ENCODE data around the gene MRPS27. TPM values are rescaled to one million over a fixed set of nuclear protein-coding genes. Genes with fewer than 3 reads are reported as not detected.
A peak's percentile ranks its signal among the peaks of the same experiment; 100 is the strongest.

The MRPS27 gene
- total and polyA plus RNA-seq, 2 donors from 2014 or later: 40.0 to 50.8 TPM

GRCh38 chr5:72245951-72246532, 74.0 kb downstream of the MRPS27 start:
- Histone ChIP-seq H3K27ac (ENCODE audit: low read depth in 2 of 2, low read length in 2 of 2) (no peak overlapping the region), H3K4me1 (ENCODE audit: control insufficient read depth in 2 of 3, insufficient read depth in 2 of 3, low read depth in 1 of 3, low read length in 3 of 3) (peaks cover 0 to 6% (median 3%) of the 10 kb centered on the region in 3 donors), H3K9ac (ENCODE audit: low read length in 3 of 3) (no peak overlapping the region), H3K27me3 (ENCODE audit: control insufficient read depth, insufficient read depth, low read length) (no peaks in the 10 kb centered on the region), H3K9me3 (ENCODE audit: control insufficient read depth in 2 of 3, insufficient read depth in 1 of 3, low read length in 3 of 3) (no peaks in the 10 kb centered on the region), H3K36me3 (ENCODE audit: control insufficient read depth in 2 of 3, insufficient read depth in 3 of 3, low read length in 3 of 3) (no peaks in the 10 kb centered on the region), H3K4me3 (ENCODE audit: low read length in 3 of 3) (no peak overlapping the region)
- intact Hi-C loops (cut with DNase I): no loop called here
- no peak for FAIRE-seq
- TF ChIP-seq, protein P1, sequence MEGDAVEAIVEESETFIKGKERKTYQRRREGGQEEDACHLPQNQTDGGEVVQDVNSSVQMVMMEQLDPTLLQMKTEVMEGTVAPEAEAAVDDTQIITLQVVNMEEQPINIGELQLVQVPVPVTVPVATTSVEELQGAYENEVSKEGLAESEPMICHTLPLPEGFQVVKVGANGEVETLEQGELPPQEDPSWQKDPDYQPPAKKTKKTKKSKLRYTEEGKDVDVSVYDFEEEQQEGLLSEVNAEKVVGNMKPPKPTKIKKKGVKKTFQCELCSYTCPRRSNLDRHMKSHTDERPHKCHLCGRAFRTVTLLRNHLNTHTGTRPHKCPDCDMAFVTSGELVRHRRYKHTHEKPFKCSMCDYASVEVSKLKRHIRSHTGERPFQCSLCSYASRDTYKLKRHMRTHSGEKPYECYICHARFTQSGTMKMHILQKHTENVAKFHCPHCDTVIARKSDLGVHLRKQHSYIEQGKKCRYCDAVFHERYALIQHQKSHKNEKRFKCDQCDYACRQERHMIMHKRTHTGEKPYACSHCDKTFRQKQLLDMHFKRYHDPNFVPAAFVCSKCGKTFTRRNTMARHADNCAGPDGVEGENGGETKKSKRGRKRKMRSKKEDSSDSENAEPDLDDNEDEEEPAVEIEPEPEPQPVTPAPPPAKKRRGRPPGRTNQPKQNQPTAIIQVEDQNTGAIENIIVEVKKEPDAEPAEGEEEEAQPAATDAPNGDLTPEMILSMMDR (IDR thresholded peaks at IDR 0.05; ENCODE audit: borderline replicate concordance, extremely low read depth, insufficient read depth): no peak
- no peak for DNase-seq

- Histone ChIP-seq H3K9ac (ENCODE audit: low read length in 3 of 3) (no peak overlapping the region), H3K36me3 (ENCODE audit: control insufficient read depth in 2 of 3, insufficient read depth in 3 of 3, low read length in 3 of 3) (no peaks in the 10 kb centered on the region), H3K4me3 (ENCODE audit: low read length in 3 of 3) (no peak overlapping the region), H3K27me3 (ENCODE audit: control insufficient read depth, insufficient read depth, low read length) (no peaks in the 10 kb centered on the region), H3K9me3 (ENCODE audit: control insufficient read depth in 2 of 3, insufficient read depth in 1 of 3, low read length in 3 of 3) (no peaks in the 10 kb centered on the region), H3K27ac (ENCODE audit: low read depth in 2 of 2, low read length in 2 of 2) (no peak overlapping the region), H3K4me1 (ENCODE audit: control insufficient read depth in 2 of 3, insufficient read depth in 2 of 3, low read depth in 1 of 3, low read length in 3 of 3) (peaks cover 0 to 6% (median 3%) of the 10 kb centered on the region in 3 donors)
- intact Hi-C loops (cut with DNase I): no loop called here
- no peak for FAIRE-seq
- DNase-seq: no peak
- TF ChIP-seq, protein P1 (IDR thresholded peaks at IDR 0.05; ENCODE audit: borderline replicate concordance, extremely low read depth, insufficient read depth): no peak
These were observed 74.5 kb downstream of the MRPS27 start for GRCh38 chr5:72245546-72245945.

- no peak overlapping the region for H3K4me3 ChIP-seq (ENCODE audit: low read length in 3 of 3)
- no peaks in the 10 kb centered on the region for H3K36me3 ChIP-seq (ENCODE audit: control insufficient read depth in 2 of 3, insufficient read depth in 3 of 3, low read length in 3 of 3)
- peaks cover 0 to 6% (median 3%) of the 10 kb centered on the region in 3 donors for H3K4me1 ChIP-seq (ENCODE audit: control insufficient read depth in 2 of 3, insufficient read depth in 2 of 3, low read depth in 1 of 3, low read length in 3 of 3)
- H3K27ac ChIP-seq (ENCODE audit: low read depth in 2 of 2, low read length in 2 of 2): no peak overlapping the region
- DNase-seq (peak in 2 of 5 donors; percentile 22 to 48), FAIRE-seq (no peak)
- no peaks in the 10 kb centered on the region for H3K9me3 ChIP-seq (ENCODE audit: control insufficient read depth in 2 of 3, insufficient read depth in 1 of 3, low read length in 3 of 3)
- no peaks in the 10 kb centered on the region for H3K27me3 ChIP-seq (ENCODE audit: control insufficient read depth, insufficient read depth, low read length)
- no peak overlapping the region for H3K9ac ChIP-seq (ENCODE audit: low read length in 3 of 3)
- intact Hi-C loops (cut with DNase I): no loop called here
- TF ChIP-seq, protein P1 (IDR thresholded peaks at IDR 0.05; ENCODE audit: borderline replicate concordance, extremely low read depth, insufficient read depth): peak; percentile 24
These were observed 75.1 kb downstream of the MRPS27 start for GRCh38 chr5:72244862-72245371.
